ENCODE data around the gene OTOG. TPM values are rescaled to one million over a fixed set of nuclear protein-coding genes. Genes with fewer than 3 reads are reported as not detected.

Gene OTOG
- polyA plus RNA-seq, 12 donors: 0.01 to 0.04 (median 0.02) TPM; not detected in 6

GRCh38 chr11:17633279-17633986, 86.4 kb downstream of the OTOG start:
- no peak for DNase-seq

- DNase-seq: no peak
These were observed 87.1 kb downstream of the OTOG start for GRCh38 chr11:17633987-17634775.

DNA sequence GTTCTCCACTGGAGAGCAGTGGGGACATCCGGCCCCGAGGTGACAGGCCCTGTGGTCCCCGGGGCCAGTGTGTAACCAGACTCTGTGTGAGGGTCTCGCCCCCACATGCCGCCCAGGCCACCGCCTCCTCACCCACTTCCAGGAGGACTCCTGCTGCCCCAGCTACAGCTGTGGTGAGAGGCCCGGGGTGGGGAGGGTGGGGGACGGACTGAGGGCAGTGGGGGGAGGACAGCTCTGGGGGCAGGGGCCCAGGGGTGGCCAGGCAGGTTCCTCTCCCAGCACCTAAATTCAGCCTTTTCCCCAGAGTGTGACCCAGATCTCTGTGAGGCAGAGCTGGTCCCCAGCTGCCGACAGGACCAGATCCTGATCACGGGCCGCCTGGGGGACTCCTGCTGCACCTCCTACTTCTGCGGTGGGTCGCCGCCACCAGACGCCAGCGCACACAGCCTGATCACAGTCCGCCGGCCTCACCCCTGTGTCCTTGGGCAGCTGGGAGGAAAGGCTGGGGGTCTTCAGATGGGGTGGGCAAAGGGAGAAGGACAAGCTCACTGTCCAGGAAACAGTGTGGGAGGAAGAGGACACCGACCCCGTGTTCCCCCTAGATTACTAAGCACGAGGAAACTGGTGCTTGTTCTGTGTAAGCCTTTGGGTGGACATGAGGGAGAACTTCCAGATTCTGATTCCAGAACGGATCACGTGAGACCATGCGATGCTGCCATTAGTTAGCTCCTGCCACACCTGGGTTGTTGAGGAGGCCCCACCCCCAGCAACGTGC, 87.9 kb downstream of the OTOG start:
- DNase-seq: no peak

GRCh38 chr11:17635551-17635938, 88.5 kb downstream of the OTOG start:
- no peak for DNase-seq

GRCh38 chr11:17636721-17637120, 89.7 kb downstream of the OTOG start:
- DNase-seq: no peak

GRCh38 chr11:17637901-17638300, 90.8 kb downstream of the OTOG start:
- no peak for DNase-seq

GRCh38 chr11:17638311-17638710, 91.3 kb downstream of the OTOG start:
- DNase-seq: no peak

- no peak for DNase-seq
These were observed 92.0 kb downstream of the OTOG start for GRCh38 chr11:17639091-17639490.

- no peak for DNase-seq
These were observed 92.7 kb downstream of the OTOG start for GRCh38 chr11:17639781-17640180.

GRCh38 chr11:17640493-17641164, 93.6 kb downstream of the OTOG start:
- DNase-seq: no peak

DNA sequence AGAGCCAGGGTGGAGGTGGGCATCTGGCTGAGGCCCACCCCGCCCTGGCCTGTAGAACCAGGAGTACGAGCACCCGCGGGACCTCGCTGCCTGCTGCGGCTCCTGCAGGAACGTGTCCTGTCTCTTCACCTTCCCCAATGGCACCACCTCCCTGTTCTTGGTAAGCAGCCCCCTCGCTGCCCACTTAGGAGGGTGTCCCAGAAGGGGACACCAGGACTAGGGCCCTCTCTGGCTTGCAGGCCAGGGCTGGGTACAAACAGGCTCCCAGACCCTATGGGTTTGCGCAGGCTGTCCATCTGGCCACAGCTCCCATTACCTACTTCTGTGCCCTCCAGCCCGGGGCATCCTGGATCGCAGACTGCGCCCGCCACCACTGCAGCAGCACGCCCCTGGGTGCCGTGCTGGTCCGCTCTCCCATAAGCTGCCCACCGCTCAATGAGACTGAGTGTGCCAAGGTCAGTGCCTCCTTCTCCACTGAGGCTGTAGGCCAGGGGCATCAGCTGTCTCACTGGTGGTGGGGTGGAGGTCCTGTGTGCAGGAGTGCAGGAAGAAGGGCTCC, 94.8 kb downstream of the OTOG start:
- no peak for DNase-seq

GRCh38 chr11:17642370-17642769, 95.3 kb downstream of the OTOG start:
- no peak for DNase-seq

GRCh38 chr11:17642980-17643379, 95.9 kb downstream of the OTOG start:
- no peak for DNase-seq

GRCh38 chr11:17643506-17644405, 96.7 kb downstream of the OTOG start:
- DNase-seq: no peak

DNA sequence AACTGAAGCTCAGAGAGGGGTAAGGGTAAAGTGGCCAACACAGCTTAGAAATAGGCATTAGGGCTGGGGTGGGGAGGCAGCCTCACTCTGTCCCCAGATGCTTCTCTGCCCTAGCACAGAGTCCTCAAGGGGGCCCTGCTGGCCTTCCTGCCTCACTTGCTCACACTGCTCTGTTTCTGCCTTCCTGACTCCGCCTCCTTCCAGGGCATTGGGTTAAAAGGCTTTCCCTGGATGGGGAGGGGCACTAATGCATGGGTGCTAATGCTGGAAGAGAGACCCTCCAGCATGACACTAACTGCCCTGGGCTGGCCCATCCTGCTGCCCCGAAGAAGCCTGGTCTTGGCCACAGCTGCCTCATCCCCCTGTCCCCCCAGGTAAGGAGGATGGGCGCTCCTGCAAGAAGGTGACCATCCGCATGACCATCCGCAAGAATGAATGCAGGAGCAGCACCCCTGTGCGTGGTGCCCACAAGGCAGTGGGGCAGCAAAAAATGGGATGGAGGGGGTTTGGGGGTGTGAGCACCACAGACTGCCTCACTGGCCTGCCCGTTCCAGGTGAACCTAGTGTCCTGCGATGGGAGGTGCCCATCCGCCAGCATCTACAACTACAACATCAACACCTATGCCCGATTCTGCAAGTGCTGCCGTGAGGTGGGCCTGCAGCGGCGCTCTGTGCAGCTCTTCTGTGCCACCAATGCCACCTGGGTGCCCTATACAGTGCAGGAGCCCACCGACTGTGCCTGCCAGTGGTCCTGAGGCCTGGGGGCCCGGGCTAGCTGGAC, 98.3 kb downstream of the OTOG start:
- no peak for DNase-seq

DNA sequence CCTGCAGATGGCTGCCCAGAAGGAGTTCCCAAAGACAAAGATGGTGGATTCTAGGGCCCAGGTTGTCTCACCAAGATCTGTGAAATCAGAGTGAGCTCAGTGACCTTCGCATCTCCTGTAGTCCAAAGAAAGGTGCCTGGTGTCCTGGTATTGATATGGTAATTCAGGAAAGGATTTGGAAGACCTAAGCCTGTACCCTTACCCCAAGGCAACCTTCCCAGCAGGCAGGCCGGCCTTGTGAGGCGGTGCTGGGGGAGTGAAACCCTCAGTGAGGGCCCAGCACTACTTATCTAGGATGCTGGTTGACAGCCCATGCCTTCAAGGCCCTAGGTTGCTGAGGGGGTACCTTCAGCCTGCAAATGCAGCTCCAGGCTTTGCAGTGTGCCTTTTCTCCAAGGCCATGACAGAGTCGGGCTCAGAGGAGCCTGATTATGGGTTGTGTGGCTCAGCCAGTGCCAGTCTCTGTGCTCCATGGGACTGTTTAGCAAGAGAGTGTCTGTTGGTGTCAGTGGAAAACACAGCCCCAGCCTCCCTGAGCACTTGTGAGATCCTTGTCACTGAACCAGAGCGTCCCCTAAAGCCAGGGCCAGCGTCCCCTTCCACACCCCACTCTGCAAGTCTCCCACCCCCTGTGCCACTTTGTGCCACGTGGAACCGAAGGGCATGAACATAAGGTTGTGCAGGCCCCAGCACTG, 99.5 kb downstream of the OTOG start:
- no peak for DNase-seq

DNA sequence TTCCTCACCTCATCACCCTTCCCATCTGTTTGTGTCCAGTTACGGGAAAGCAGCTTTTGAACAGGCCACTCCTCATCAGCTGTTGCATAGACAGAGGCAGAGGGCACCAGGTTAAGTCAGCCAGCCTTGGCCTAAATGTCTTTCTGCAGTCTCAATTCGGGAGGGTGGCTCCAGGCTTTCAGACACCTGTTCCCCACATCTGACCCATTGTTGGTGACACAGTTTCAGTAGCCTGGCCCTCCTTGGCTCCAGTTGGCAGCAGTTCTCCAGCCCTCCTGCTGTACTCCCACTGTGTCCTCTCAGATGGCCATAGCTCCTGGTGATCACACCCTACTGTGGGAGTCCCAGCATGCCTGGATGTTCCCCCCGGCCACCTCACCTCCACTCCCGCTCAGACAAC, 101.5 kb downstream of the OTOG start:
- peak; percentile 36 for DNase-seq

DNA sequence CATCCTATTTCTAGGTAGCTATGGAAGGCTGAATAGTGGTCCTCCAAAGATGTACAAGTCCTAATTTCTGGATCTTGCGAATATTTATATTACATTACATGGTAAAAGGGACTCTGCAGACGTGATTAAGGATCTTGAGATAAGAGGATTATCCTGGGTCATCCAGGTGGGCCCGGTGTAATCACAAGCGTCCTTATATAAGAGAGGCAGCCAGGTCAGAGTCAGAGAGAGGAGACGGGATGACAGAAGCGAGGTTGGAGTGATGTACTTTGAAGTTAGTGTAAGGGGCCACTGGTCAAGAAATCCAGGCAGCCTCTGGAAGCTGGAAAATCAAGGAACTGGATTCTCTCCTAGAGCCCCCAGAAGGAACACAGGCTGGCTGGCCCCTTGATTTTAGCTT, 102.2 kb downstream of the OTOG start:
- DNase-seq: no peak

- DNase-seq: no peak
These were observed 102.6 kb downstream of the OTOG start for GRCh38 chr11:17649696-17650095.

Measured in muscle of arm (tissue), 12 donors.